Measurements from ENCODE around the gene NIP7. TPM values are rescaled to one million over a fixed set of nuclear protein-coding genes. Genes with fewer than 3 reads are reported as not detected.
"Not testable (repeated sequence)": the region's sequence is repeated elsewhere in the genome, so short reads cannot be mapped to it uniquely, and the experiment has no call there.

The NIP7 gene
- 26.5 TPM for polyA plus RNA-seq (2013, experiment 1 of 2; ENCODE audit: insufficient read length)
- 26.3 TPM for polyA plus RNA-seq (2013, experiment 2 of 2; ENCODE audit: insufficient read length)

- peak; percentile 99 for DNase-seq
Observed at GRCh38 chr16:69339289-69340094, at the start of gene NIP7, which contains the start of gene COG8. NIP7 (plus strand) TSS chr16:69339772; CDS start chr16:69339830, 58 bp downstream. COG8 (minus strand) TSS chr16:69339564; CDS start chr16:69339552, 12 bp downstream.

GRCh38 chr16:69291657-69292056 is 47.9 kb upstream of the NIP7 start:
- not testable (repeated sequence) for DNase-seq

- peak; percentile 18 for DNase-seq
Observed at GRCh38 chr16:69293401-69293800, 46.2 kb upstream of the NIP7 start.

GRCh38 chr16:69294051-69294450 is 45.5 kb upstream of the NIP7 start:
- peak; percentile 48 for DNase-seq

GRCh38 chr16:69296771-69297170 is 42.8 kb upstream of the NIP7 start:
- DNase-seq, result not testable (repeated sequence)

DNA sequence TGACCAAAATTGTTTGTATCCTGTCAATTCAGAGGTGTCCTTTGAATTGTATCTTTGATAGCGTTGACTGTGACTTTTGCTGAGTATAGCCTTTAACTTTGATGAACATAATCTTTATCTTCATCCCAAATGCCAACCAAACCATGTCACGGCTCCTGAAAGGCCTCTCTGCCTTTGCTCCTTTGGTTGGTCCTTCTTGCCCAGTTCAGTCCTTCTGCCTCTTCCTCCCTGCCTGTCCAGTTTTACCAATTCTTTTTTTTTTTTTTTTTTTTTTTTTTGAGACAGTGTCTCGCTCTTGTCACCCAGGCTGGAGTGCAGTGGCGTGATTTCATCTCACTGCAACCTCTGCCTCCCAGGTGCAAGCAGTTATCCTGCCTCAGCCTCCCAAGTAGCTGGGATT is 41.3 kb upstream of the NIP7 start:
- no peak for DNase-seq

DNA sequence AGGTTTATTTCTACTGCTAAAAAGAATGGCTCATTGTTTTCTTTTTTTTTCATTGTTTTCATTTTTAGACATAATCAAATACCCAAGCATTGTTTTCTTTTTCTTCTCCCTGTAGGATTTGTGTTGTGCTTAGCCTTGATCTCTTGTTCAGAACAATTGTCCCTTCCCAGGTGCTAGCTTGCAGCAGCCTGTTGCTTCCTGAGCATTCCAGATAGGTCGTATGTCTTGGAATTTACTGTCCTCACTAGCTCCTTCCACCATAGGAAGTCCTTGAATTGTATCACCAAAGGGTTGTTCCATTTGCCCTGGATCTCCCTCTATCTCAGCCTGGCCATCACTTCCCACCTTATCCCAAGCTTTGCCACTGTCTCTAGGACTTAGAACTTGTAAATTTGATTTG is 38.4 kb upstream of the NIP7 start:
- no peak for DNase-seq

GRCh38 chr16:69301861-69302260 is 37.7 kb upstream of the NIP7 start:
- no peak for DNase-seq

- DNase-seq, result no peak
Observed at GRCh38 chr16:69302301-69302700, 37.3 kb upstream of the NIP7 start.

DNA sequence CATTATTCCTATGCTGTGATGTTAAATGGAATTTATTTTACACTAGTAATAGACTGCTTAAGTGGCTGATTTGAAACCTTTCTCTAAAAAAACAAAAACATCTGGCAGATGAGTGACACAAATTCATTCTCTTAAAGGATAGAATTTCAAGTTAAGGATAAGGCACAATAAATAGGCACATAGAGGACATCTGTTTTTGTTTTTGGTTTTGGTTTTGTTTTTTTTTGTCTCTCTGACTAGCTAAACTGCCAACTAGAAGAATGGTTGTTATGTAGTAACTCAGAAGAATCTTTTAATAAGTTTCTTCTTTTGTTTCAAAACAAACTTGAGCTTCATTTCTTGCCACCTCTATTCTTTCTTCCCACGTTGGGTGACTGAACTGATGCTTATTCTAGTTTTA is 33.5 kb upstream of the NIP7 start:
- no peak for DNase-seq

DNA sequence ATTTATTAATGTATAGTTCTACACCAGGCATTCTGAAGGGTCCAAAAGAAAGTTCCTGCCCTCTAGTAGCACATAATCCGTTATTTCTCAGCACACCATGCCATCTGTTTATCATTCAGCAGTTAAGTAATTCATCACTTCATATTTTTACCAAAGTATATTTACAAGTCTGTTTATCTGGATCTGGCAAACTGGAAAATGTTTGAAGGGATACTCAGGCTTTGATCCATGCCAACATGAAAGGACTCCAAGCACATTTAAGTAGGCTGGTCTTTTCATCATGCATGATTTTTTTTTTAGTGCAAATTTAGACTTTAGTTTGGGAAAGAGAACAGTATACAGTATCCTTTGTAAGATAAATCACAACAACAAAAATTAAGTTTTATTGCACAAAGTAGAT is 32.5 kb upstream of the NIP7 start:
- DNase-seq, result no peak

DNA sequence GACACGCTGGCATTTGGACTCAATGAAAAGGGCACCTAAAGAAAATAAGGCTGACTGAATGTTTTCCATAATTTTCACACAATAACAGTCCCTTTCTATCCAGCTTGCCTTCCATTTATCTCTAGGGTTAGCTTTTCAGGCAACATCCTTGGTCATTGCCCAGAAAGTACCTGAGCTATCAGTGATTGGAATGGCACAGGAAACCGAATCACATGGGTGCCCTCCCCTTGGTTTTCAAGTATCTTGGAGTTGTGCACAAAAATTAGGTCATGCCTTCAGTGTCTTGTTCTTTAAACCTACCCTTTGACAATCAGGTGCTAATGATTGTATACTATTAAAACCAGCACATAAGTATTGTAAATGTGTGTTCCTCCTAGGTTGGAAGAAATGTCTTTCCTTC is 31.7 kb upstream of the NIP7 start:
- no peak for DNase-seq

DNA sequence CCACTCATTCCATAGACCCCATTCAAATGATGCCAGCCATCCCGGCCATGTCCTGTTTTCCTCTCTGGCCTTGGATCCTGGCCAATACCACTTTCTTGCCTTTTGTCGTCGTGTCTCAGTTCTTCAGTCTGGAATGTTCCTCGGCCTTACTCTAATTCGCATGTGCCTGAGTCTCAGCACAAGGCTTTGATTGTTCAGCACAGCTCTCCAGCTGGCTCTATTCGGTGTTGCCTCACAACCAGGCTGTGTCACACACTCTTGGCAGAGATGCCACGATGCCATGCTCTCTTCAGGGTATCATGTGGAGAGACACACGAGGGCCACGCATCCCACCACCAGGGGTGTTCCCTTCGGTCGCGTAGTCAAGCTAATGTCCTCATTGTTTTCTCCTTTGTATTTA is 30.3 kb upstream of the NIP7 start:
- DNase-seq, result no peak

GRCh38 chr16:69310653-69311532 is 28.7 kb upstream of the NIP7 start, which contains the start of gene VPS4A:
VPS4A (plus strand) TSS chr16:69311350; CDS start chr16:69311512, 162 bp downstream.
- DNase-seq, result peak; percentile 97

DNA sequence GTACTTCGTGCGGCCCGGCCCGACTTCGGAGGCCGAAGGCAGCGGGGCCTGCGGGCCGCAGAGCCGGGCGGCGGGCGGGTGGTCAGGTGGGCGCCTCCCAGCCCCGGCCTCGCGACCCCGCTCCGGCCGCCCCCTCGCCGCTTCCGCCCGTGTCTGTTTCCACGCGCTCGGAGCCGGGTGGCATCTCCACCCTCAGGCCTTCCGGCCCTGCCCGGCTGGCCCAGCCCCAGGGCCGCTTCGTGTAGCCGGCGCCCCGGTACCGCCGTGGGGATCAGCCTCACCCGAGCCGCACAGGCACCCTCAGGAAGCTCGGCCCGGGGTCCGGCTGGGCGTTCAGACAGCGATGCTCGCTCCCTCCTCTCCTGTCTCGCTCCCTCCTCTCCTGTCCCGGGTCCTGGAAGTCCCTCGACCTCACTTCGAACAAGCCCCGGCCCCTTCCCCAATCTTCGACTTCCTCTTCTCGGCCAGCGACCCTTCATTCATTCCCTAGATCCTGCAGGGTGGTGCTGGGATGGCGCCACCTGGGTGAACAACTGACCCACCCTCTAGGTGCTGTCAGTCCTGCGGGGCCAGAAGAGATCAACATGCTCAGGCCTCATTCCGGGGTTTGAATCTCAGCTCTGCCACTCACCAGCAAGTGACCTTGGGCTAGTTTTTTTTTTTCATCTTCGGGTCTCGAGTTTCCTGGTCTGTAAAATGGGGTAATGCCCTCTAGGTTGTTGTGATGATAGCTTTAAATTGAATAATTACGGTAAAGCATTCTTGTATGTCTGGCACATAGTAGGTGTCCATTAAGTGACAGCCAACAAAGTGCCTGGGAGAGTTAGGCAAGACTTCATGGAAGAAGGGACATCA is 27.8 kb upstream of the NIP7 start:
- no peak for DNase-seq

DNA sequence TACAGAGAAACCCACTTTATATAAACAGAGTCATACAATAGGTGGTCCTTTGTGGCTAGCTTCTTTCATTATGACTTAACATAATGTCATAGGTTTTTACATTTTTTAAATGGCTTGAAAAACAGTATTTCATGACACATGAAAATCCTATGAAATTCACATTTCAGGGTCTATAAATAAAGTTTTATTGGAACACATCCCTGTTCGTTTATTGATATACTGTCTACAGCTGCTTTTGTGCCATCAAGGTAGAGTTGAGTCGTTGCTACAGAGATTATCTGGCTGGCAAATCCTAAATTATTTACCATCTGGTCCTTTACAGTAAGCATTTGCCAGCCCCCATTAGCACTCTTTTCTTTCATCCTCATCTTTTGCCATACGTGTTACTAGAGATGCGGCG is 26.1 kb upstream of the NIP7 start:
- no peak for DNase-seq

GRCh38 chr16:69314534-69314933 is 25.0 kb upstream of the NIP7 start:
- no peak for DNase-seq

DNA sequence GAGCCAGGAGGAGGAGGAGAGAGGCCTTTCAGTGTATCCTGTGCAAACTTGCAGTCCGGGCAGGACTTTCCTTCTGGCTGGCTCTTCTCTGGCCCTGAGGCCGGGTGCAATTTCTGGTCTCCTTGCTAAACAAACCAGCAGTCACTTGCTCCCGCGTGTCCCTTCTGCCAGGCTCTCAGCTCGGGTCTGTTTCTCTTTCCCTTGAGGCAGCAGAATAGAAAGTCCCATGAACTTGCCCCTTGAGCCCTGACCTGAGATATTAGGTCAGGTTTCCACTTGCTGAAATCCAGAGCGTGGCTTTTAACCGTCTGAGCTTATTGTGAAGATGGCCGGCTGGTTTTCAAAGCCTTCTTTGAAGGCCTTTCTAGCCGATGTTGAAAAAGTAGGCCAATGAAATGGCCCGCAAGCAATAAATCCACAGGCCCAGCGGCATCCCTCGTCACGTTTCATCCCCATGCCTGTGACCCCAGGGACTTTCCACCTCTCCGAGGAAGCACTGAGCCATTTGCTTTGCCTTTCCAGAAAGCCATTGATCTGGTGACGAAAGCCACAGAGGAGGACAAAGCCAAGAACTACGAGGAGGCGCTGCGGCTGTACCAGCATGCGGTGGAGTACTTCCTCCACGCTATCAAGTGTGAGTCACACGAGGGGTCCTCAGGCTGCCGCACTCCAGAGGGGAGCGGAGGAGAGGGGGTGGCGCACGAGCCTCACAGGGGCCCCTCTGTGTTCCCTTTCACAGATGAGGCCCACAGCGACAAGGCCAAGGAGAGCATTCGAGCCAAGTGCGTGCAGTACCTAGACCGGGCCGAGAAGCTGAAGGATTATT is 23.9 kb upstream of the NIP7 start:
- DNase-seq, result no peak

DNA sequence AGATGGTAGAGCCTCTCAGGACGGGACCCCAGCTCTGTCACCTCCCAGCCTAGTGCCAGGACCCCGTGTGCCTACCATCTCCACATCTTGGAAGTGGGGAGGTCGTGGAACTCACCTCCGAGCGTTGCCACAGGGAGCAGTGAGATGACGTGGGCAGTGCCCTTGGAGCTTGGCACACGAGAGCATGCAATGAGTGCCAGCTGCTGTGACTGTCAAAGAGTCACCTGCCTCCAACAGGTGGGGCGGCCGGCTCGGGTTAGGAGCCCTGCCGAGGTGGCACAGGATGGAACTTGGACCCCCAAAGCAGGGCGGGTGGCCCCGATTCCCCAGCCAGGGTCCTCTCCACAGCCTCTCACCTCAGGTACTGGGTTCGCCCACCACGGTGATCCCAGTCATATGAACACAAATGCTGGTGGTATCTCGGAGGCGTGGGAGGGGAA is 23.0 kb upstream of the NIP7 start:
- DNase-seq, result no peak

GRCh38 chr16:69318177-69318910 is 21.2 kb upstream of the NIP7 start:
- no peak for DNase-seq

DNA sequence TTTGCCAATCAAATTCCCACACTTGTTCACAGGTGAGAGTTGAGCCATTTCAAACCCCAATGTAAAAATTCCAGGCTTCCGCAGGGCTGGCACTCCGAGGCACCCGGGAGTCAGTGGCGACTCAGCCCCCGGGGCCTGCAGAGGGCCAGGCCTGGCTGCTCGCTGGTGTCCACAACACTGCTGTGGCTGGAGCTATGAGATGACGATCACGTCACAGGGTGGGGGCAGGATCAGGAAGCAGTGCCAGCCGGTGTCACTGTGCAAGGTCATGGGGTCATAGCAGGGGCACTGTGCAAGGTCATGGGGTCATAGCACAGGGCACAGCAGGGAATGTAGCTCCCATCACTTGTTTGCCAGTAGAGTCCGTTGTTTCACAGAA is 20.7 kb upstream of the NIP7 start:
- no peak for DNase-seq

All from fibroblast of skin of scalp (primary cell).